SHP77 (cell line): ENCODE measurements around the gene TOP2B.

Experiments used
- DNase-seq, 2 experiments: peaks; one replicate each; lab custom pipeline; 2025; lab: John Stamatoyannopoulos, UW

TOP2B gene

DNA sequence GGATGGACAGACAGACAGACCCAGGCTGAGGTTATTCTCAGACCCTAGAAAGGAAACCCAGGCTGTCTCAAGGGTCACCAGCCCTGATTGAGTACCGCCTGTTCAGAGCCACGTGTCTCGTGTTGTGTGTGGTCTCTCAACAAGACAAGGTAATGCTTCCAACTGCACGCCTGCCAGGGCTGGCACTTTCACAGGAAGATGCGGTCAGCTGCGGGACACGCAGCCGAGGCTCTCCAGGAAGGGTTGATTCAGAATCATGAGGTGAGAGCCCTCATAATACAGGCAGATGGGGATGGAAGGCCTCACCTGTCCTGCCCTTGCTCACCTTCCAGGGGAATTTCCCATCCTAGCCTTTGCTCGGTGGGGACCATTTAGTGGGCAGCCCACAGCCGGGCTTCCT lies 81.4 kb downstream of the TOP2B start:
- no peak for DNase-seq

DNA sequence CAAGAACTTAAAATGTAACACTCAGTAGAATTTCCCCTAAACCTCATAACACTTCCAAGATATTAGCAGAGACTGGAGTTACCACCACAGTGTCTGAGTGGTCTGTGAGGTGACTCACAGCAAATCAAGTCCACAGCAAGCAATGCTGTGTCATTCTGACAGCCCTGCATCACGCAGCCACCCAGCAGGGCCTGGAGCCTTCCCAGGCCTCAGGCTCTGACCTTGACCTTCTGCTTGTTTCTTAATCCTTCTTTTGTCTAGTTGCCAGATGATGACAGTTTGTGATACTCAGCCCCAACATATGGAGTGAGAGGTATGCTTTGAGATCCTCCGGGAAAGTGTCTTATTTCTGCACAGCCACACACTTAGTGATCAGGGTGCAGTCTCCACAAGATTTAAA lies 82.5 kb downstream of the TOP2B start:
- DNase-seq, result no peak

DNA sequence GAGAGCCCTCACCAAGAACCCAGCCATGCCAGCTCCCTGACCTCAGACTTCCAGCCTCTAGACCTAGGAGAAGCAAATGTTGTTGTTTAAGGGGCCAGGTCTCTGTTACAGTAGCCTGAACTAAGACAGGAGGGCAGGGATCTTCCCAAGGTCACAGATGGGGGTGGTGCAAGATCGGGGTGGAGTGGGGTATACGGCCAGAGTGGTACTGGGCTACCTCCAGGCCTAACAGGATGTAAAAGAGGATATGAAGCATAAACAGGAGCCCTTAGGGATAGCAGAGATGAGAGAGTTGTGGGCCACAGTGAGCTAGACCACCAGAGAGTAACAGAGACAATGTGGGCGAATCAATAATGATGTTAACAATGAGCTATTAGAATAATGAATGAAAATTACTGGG lies 82.9 kb downstream of the TOP2B start:
- DNase-seq, result no peak

DNA sequence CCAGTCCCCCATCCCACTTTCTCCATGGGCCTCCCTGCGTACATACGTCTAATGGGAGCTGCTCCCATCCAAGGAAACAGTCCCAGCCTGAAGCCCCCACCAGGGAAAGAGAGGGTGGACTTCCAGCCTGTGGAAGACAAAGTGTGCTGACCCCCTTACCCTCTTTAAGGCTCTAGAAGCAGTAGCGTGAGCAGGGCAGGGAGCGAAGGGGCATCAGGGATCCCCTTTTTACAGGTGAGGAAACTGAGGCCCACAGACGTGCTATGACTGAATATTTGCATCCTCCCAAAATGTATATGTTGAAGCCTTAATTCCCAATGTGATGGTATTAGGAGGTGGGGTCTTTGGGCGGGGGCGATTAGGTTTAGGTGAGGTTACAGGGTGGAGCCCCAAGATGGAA lies 83.4 kb downstream of the TOP2B start:
- no peak for DNase-seq

DNA sequence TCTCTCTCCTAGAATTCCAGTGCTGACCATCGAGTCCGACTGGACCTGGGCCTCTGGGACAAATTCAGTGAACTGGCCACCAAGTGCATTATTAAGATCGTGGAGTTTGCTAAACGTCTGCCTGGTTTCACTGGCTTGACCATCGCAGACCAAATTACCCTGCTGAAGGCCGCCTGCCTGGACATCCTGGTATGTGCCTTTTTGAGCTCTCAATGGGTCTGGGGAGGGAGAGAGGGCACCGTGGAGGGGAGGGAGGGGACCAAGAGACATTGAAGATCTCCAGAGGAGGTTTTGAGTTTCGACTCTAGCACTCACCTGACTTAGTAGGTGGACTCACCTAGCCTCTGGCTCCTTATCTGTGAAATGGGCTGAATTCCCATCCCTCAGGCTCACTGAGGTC lies 84.2 kb downstream of the TOP2B start:
- no peak for DNase-seq

DNA sequence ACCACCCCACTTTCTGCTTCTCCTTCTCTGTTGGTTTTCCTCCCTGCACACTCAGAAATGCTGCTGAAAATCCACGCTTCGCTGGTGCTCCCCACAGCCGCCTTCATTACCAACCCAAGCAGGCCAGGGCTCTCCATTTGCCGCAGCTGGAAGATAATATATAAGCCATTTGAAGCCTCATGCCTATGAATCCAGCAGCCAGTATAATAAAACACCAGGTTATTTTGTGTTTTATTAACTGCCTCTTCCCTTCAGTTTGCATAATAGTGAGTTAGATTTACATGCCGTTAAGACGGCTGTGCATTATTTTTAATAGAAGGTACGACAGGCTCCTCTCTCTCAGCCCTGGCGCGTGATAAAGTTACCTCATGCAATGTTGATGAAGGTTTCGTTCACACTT lies 86.6 kb downstream of the TOP2B start:
- DNase-seq, result no peak

DNA sequence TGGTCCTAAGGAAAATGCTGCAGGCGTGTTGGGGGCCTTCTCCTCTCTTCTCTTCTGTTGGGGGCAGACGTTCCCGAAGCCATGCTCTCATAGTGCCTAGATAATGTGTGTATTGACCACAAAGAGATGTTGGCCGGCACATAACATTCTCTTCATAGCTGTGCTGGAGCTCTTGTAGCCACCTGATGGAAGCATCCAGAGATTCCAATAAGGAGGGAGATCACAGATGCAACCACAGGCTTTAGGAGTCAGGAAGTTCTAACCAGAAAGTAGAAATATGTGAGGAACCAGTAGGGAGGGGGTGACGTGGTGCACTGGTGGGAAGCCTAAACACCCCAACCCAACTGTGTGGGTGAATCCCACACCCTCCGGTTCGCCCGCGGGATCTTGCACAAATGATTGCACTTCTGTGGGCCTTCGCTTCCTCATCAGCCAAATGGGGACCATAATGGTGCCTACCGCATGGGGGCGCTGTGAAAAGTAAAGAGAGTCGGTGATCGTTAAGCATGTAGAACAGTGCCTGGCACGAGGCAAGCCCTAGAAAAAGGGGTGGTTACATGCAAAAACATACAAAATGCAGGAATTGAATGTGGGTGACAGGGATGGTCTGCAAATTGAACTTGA lies 87.8 kb downstream of the TOP2B start:
- DNase-seq, result no peak

DNA sequence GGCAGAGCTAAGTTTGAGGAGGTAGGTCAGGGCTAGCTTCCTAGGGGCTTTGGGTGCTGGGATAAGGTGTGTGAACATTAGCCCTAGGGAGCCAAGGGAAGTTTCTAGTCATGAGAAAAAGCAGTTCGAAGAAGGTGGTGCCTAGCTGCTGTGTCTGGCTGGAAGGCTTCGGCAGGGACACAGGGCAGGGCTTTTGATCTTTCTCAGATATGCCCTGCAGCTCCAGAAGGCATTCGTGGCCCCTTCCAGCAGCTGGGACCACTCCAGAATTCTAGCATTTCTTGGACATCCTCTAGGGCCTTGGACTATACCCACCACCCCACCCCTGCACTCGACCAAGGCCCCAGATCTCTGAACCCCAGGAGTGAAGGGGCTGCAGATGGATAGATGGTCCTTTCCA lies 88.6 kb downstream of the TOP2B start:
- no peak for DNase-seq

DNA sequence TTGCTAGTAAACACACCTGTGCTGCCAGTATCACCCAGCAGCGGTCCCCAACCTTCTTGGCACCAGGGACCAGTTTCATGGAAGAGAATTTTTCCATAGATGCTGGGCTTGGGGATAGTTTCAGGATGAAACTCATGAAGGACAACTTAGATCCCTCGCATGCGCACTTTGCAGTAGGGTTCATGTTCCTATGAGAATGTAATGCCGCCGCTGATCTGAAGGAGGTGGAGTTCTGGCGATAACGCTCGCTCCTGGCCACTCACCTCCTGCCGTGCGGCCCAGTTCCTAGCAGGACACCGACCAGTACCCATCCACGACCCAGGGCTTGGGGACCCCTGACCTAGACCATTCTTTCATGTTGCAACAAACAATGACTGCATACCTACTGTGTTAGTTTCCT lies 89.7 kb downstream of the TOP2B start:
- DNase-seq, result no peak

DNA sequence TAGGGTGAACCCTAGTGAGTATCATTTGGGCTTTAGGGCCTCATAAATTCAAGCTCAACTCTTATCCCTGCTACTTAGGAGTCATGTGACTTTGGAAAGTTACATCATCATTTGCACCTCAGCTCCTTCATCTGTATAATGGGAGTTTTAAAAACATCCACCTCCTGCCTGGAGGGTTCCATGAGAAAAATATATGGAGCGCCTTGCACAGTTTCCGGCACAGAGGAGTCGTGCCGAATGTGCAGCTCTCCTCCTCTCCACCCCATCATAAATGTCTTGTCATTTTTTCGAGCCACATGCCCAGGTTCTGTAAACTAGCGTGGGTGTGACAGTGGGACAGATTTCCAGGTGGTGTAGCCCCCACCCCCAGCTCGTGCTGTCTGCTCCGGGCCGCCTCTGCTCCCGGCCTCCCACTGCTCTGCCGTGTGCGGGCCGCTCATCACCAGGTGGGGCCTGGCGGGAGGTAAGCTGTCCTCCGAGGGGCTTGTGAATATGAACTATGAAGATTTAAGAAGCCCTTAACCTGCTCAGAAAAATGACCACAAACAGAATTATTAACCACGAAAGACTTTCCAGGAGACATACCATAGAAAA lies 90.4 kb downstream of the TOP2B start:
- no peak for DNase-seq

DNA sequence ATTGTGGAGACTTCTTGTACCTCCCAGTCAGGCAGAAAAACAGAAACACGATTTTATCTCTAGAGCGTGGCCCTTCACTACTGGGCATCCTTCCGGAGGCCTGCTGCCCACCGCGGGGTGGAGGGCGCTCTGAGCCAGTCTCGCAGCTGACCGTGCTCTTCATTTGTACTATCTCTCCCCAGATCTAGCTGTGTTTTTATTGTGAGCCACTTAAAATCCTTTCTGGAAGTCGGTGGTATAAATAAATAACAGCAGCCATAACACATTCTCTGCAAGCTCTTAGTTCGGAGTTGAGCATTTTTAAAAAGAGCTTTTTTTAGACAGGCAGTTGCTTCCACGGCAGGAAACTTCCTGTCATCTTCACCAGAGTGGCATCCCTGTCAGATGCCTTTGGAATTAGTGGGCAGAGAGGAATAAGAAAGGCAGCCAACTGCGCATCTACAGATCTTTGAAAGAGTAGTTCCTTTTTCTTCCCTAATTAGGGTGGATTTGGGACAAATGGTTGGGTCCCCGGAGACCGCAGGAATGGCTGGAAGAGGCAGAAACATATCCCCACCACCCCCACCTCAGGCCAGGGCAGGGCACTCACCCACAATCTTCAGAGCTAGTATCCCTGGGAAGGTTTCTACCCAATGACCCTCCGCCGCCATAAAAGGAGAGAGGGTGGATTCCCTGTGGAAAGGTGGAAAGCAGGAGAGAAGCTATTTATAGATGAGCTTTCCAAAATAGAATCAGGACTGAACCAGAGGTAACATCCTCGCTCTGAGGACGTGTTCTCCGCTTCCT lies 91.1 kb downstream of the TOP2B start:
- DNase-seq, result no peak

DNA sequence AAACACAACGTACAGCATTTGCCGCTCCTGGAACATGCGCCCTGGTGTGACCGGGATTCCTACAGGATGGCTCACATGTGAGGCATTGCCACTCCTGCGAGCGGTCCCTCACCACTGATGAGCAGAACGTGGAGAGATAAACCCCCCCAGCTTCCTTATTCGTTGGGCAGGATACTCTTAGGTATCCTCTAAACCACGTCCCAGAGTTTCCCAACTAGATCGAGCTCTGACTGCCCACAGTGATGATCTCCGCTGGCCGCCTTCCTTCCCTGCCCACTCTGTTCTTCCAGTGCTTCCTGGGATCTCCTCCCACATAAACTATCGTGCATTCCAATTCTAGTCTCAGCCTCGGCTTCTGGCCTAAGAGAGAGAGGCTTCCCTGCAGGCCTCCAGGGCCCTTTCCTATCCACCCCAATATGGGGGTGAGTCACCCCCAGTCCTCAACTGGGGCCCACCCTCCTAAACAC lies 91.8 kb downstream of the TOP2B start:
- no peak for DNase-seq

DNA sequence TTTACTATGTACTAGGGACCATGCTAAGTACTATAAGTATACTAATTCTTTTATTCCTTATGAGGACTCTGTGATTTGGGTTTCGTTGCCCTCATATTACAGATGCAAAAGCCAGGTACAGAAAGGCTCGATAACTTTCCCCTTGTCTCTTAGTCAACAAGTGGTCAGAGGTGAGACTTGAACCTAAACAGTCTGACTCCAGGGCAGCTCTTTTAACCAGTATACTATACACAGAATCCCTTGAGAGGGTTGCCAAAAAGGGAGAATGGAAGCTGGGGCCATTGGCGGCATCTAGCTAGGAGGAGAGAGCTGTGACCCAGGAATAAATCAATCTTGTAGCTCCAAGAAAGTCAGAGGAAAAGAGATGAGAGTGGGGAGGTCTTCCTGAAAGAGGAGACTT lies 92.4 kb downstream of the TOP2B start:
- no peak for DNase-seq

DNA sequence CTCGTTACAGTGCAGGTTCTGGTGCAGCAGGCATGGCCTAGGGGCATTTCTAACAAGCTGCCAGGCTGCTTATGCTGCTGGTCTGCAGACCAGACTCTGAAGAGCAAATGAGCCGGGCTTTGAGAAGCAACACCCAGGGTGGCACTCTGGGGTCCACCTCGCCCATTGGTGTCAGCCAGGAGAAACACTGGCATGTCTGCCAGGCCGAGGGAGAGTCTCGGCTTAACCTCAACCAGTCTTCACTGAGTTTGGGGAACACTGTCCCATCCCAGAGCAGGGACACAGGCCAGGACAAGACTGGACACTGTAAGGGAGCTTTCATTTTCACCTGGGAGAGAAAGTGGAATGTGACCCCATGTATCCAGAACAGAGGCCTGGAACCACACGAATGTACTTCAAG lies 93.4 kb downstream of the TOP2B start:
- DNase-seq, result no peak

DNA sequence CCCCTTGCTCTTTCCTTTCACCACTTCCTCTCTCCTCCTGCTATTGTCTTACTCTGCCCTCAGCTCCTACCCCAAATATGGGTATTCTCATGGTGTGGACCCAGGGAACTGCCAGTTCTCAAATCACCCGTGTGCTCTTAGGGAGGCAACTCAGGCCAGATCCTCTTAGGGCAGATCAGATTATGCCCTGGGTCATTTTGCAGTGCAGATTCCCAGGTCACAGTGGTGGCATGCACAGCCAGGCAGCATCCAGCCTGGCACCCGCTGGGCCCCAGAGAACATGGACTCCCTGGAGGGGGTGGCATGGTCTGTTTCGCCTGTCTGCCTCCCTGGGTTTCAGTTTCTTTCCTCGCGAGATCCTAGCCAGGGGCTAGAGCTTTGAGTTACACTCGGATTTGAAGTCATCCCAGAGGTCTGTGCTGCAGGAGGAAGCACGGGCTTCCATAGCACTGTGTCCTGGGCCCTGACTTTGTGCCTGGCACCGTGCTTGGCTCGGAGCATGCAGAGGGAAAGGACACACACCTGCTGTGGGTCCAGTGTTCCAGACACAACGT lies 96.1 kb downstream of the TOP2B start:
- no peak for DNase-seq

DNA sequence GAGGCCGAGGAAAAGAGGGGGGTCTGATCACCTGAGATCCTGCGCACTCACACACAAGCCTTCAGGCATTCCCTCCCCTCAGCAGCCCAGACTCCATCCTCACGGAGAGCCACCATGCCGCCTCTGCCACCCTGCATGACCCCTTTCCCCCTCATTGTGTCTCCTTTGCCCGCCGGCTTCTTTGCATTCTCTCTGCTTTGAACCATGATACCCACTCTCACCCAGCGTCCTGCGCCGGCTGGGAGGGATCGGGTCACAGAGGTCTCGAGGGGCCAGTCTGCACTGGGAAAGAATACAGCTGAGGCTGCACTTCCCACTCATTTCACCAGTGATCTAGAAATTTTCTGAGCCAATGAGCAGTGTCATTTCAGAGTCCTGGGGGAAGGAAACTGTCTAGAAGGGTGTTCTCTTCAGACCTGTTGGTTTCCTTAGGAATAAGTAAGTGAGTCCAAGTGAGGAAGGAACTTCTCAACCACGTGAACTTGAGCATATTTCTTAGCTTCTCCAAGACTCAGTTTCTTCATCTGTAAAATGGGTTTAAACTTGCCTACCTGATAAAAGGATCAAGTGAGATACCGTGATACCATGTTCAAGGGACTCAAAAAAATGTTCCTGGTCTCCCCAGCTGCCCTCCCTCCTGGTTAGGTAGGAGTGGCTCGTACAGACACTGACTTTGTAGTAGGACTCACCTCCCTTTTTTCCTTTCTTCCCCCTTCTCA lies 96.7 kb downstream of the TOP2B start:
- no peak for DNase-seq

DNA sequence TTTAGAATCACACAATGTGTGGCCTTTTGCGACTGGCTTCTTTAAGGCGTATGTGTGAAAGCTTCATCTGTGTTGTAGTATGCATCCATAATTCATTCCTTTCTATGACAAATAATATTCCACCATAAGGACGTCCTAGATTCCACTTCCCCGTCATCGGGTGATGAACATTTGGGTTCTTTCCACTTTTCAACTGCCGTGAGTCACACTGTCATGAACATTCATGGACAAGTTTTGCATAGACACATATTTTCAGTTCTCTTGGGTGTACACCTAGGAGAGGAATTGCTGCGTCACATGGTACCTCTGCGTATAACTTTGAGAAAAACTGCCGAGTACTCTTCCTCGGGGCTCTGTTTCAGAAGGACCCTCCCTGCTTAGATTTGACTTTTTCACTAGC lies 97.3 kb downstream of the TOP2B start:
- no peak for DNase-seq

DNA sequence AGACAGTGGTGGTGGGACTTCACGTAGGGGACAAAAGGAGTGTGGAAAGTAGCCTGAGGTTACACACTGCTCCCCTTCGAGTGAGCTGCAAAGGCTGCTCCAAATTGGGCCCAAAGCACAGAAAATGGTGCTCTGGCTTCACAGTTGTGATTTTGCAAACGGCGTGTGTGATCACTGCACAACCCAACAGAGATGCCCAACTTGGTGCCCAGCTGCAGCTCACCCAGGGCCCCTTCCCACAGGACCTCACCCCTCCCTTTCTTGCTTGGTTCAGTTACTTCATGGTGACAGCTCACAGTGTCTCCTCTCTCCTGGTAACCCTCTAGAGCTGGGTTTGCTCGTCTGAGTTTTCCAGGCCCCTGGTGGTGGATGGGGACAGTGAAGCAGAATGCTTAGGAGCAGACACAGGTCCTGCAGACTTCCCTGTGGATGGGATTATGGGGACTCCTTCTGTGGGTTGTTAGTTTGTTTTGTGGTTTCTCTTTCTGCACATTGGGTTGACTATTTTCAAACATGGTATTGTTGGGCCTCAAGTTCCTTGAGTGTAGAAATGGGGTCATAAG lies 98.3 kb downstream of the TOP2B start:
- no peak for DNase-seq

DNA sequence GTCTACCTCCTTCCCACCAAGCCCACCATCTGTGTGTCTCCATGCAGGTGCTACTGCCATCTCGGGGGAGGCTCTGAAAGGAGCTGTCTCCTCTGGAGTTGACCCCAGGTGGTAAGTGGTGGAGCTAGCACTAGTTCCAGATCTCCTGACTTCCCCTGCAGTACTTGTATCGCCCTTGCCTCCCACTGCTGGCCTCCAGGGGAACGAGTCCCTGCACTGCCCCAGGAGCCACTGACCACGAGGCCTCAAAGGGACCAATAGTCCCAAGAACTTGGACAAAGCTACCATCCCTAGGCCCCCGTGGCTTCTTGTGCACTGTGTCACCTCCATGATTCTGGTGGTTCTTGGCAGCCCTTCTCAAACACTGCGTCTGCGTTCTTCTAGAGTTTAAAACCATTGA lies 98.9 kb downstream of the TOP2B start:
- no peak for DNase-seq

DNA sequence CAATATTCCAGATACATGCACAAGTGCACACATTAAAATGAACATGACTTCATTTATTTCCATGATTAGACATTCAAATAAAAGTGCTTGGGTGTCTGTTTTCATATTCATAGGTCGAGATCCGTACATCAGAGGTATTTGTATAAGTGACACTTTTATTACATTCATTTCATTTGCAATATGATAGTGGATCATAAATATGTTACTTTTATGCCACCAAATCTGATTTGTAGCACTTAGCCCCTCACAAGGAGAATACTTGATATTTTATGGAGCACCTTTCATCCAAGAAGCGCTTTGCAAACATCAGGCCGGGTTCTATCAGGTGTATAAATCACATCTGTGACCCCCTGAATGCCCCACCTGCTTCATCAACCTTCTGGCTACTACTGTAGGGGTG lies 100.6 kb downstream of the TOP2B start:
- no peak for DNase-seq

DNA sequence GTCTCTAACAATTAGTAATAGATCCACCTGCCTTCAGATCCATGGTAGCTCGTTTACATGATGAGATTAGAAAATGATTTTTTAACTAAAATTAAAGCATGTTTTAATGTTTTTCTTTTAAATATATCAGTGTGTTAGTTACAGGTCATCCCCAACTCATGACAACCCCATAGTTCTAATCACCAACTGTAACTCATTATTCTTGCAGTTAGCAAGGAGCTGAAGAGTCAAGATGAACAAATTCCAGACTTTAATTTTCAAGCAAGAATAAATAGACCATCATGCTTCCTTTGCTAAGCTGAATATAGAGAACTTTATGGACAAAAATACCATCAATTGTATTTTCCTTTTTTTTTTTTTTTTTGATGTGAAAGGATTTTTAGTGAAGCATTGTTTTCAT lies 101.1 kb downstream of the TOP2B start:
- DNase-seq, result no peak

DNA sequence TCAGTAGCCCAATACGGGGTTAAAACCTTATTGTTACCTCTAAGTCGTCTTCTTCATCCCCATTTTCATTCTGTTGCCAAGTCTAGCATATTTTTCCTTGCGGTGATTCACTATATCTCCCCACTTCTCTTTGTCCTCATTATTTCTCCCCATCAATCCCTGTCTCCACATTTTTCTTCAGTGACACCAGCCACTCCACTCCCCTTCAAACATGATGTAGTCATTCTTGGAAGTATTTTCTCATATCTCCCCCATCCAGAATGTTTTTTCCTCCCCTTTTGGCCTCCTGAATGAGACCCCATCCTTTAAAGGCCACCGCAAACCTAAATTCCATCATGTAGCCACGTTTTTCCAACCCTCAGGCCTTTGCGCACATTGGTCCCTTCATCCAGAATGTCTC lies 105.9 kb downstream of the TOP2B start:
- DNase-seq, result no peak
